Measurements from ENCODE around the gene COL7A1. TPM values are rescaled to one million over a fixed set of nuclear protein-coding genes. Genes with fewer than 3 reads are reported as not detected.

COL7A1 gene
- total RNA-seq, 1 donor from 2014 or later: 337 TPM

DNA sequence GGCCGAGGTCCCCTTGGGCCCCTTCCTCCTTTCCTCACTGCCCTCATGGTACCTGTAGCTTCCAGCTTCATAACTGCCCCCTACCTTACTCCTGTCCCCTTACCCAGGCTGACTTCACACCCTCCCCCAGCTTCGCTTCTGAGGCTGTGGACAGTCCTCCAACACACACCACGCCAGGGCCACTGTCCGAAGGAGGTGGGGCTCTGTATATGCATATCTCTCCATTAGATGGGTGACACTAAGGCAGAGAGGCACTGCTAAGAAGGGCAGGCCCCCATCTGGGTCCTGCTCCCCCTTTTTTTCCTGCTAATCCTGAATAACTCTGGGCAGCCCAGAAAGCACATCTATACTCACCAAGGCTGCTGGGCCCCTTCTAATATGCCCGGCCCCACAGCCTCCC is 1.0 kb upstream of the COL7A1 start:
- TF ChIP-seq, protein P1, sequence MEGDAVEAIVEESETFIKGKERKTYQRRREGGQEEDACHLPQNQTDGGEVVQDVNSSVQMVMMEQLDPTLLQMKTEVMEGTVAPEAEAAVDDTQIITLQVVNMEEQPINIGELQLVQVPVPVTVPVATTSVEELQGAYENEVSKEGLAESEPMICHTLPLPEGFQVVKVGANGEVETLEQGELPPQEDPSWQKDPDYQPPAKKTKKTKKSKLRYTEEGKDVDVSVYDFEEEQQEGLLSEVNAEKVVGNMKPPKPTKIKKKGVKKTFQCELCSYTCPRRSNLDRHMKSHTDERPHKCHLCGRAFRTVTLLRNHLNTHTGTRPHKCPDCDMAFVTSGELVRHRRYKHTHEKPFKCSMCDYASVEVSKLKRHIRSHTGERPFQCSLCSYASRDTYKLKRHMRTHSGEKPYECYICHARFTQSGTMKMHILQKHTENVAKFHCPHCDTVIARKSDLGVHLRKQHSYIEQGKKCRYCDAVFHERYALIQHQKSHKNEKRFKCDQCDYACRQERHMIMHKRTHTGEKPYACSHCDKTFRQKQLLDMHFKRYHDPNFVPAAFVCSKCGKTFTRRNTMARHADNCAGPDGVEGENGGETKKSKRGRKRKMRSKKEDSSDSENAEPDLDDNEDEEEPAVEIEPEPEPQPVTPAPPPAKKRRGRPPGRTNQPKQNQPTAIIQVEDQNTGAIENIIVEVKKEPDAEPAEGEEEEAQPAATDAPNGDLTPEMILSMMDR (IDR thresholded peaks at IDR 0.05; ENCODE audit: insufficient read depth, low read length, poor library complexity, severe bottlenecking): no peak
- no peak for DNase-seq (ENCODE audit: low read depth)
- H3K27me3 ChIP-seq (ENCODE audit: control insufficient read depth, insufficient read depth, low read length): no peaks in the 10 kb centered on the region
- no peak overlapping the region for H3K4me3 ChIP-seq (ENCODE audit: low read depth, low read length)
- H3K36me3 ChIP-seq (ENCODE audit: control insufficient read depth, insufficient read depth, low read length): peaks cover 7% of the 10 kb centered on the region

DNA sequence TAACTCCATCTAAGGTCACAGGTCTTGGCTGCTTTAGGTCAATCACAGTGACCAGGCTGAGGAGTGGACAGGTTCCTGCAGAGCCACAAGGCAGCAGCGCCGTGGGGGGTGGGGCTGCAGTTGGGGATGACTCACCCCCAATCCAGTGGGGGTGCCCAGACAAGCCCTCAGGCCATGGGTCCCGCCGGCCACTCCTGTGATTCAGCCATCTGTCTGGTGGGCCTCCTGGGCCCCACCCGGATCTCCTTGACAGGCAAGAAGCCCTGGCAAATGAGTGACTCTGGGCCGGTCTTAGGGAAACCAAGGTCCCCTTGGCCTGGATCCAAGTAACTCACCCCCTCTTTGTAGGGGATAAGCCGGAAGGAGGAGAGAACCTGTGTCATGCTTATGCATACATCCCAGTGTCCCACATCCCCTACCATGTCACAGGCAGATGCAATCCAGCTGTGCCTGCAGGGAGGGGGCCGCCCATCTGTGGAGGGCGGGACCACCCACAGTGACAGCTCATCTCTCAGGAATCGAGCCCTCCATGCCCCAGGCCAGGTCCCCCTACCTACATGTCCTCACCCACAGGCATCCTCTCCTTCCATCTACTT is 495 bp upstream of the COL7A1 start:
- TF ChIP-seq, protein P1 (IDR thresholded peaks at IDR 0.05; ENCODE audit: insufficient read depth, low read length, poor library complexity, severe bottlenecking): no peak
- DNase-seq (ENCODE audit: low read depth): peak; percentile 92
- peaks cover 7% of the 10 kb centered on the region for H3K36me3 ChIP-seq (ENCODE audit: control insufficient read depth, insufficient read depth, low read length)
- H3K27me3 ChIP-seq (ENCODE audit: control insufficient read depth, insufficient read depth, low read length): no peaks in the 10 kb centered on the region
- H3K4me3 ChIP-seq (ENCODE audit: low read depth, low read length): peak overlapping the region; percentile 64

DNA sequence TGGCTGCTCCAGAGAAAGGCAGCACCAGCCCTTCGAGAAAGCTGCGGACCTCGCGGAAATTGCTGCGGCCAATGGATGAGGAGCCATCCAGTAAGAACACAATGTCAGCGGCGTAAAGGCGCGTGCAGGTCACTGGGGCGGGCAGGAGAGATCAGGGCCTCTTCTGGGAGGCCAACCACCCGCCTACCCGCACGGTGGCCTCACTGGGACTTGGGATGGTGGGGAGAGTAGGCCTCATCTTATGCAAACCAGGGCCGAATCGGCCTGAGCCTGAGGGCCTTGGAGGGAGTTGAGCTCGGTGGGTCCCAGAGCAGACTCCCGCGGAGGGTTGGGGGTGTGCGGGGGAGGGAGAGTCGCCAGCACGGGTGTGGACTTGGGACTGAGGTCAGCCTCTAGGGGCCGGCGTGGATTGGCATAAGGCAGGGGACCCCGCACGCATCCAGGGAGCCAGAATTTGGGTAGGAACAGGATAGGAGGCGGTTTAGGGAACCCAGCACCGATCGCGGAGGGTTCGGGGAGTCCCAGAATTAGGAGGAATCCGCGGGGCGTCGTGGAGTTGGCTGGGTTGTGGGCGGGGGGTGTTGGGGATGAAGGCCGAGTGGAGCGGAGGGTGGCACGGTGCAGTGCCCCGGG is 596 bp downstream of the COL7A1 start:
- DNase-seq (ENCODE audit: low read depth): no peak
- H3K36me3 ChIP-seq (ENCODE audit: control insufficient read depth, insufficient read depth, low read length): peaks cover 7% of the 10 kb centered on the region
- peak overlapping the region; percentile 64 for H3K4me3 ChIP-seq (ENCODE audit: low read depth, low read length)
- TF ChIP-seq, protein P1 (IDR thresholded peaks at IDR 0.05; ENCODE audit: insufficient read depth, low read length, poor library complexity, severe bottlenecking): no peak
- H3K27me3 ChIP-seq (ENCODE audit: control insufficient read depth, insufficient read depth, low read length): no peaks in the 10 kb centered on the region

DNA sequence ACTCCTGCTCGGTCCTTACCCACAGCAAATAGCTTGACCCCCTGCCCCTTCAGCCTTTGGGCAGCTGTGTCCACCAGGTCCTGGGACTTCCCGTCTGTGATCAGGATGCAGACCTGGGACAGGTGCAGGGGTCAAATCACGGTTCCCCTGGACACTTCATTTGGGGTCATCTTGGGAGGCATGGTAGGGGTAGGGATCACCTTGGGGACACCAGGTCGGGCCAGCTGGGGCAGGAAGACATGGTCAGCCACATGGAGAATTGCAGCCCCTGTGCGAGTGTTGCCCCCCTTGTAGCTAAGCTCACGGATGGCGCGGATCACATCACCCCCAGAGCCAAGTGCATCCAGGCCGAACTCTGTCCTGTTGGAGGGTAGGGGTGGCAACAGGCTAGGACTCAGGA is 1.8 kb downstream of the COL7A1 start:
- Histone ChIP-seq H3K36me3 (ENCODE audit: control insufficient read depth, insufficient read depth, low read length) (peaks cover 2% of the 10 kb centered on the region), H3K4me3 (ENCODE audit: low read depth, low read length) (peak overlapping the region; percentile 64)

DNA sequence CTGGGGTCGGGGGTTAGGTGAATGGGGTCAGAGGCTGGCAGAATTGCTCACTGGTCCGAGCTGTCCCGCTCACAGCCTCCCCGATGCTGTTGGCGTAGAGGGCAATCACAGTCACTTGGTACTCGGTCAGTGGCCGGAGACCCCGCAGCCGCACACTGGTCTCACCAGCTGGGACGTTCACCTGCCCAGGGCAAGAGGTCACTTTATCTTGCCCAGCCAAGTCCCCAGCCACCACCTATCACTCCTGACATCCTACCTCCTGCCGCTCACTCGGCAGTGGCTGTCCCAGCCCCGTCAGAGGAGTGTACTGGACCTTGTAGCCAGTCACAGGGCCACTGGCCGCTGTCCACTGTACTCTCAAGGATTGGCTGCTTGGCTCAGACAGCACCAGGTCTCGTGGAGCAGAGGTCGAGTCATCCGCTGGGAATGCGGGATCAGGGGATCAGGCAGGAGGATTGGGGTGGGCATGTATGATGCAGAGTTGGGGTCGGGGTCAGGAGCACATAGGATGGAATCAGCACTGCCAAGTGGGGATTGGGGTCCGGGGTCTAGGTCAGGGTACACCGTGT is 2.5 kb downstream of the COL7A1 start:
- Histone ChIP-seq H3K4me3 (ENCODE audit: low read depth, low read length) (no peak overlapping the region), H3K27me3 (ENCODE audit: control insufficient read depth, insufficient read depth, low read length) (no peaks in the 10 kb centered on the region), H3K36me3 (ENCODE audit: control insufficient read depth, insufficient read depth, low read length) (peaks cover 2% of the 10 kb centered on the region)
- DNase-seq (ENCODE audit: low read depth): no peak
- TF ChIP-seq, protein P1 (IDR thresholded peaks at IDR 0.05; ENCODE audit: insufficient read depth, low read length, poor library complexity, severe bottlenecking): no peak

More for the DNA sequence above, 1.8 kb downstream of the COL7A1 start:
- H3K27me3 ChIP-seq (ENCODE audit: control insufficient read depth, insufficient read depth, low read length): no peaks in the 10 kb centered on the region
- TF ChIP-seq, protein P1 (IDR thresholded peaks at IDR 0.05; ENCODE audit: insufficient read depth, low read length, poor library complexity, severe bottlenecking): no peak
- DNase-seq (ENCODE audit: low read depth): no peak
